Sigmoid colon (tissue), 7 donors: Measurements from ENCODE around the gene MAP1LC3A. TPM values are rescaled to one million over a fixed set of nuclear protein-coding genes. Genes with fewer than 3 reads are reported as not detected.

Experiments used
- DNase-seq: peaks from one replicate; pipeline ENCODE4 v3.0.0-alpha.2; 2019
- H3K27ac ChIP-seq, 4 donors: fragments of 200-600 bp; sonication (generic); one replicate each; pipeline ENCODE4 v1.5.1; 2016 to 2019; ENCODE audit warnings: mild to moderate bottlenecking in 1 of 4
- H3K27me3 ChIP-seq, 3 donors: fragments of 200-600 bp; sonication (generic); one replicate each; pipeline ENCODE4 v1.5.1; 2019; ENCODE audit warnings: mild to moderate bottlenecking in 1 of 3
- H3K36me3 ChIP-seq, 4 donors: fragments of 200-600 bp; sonication (generic); one replicate each; pipeline ENCODE4 v1.5.1; 2016 to 2019
- H3K4me1 ChIP-seq, 4 donors: fragments of 200-600 bp; sonication (generic); one replicate each; pipeline ENCODE4 v1.5.1; 2017 to 2019
- H3K4me3 ChIP-seq, 4 donors: fragments of 200-600 bp; sonication (generic); one replicate each; pipeline ENCODE4 v1.5.1; 2017 to 2019; ENCODE audit warnings: mild to moderate bottlenecking in 2 of 4, moderate library complexity in 1 of 4
- H3K9me3 ChIP-seq, 4 donors: fragments of 200-600 bp in 3 of 4; sonication (generic) in 3 of 4; one replicate each; pipeline versions ENCODE4 v1.5.1 to v1.6.1; 2013 to 2019
- CTCF ChIP-seq, 4 experiments: fragments of 450-650 bp in 3 of 4; fragments of 200-600 bp in 1 of 4; IDR thresholded peaks; one replicate each; pipeline ENCODE4 v1.5.1; 2016 to 2019; ENCODE audit warnings: antibody characterized with exemption in 4 of 4, mild to moderate bottlenecking in 3 of 4, moderate library complexity in 2 of 4
- EP300 ChIP-seq, 4 donors: sonication (generic); formaldehyde crosslinking; IDR thresholded peaks; one replicate each; pipeline ENCODE4 v1.6.1; 2017; ENCODE audit warnings: antibody characterized with exemption in 4 of 4
- POLR2A ChIP-seq, 2 donors: fragments of 450-650 bp; IDR thresholded peaks; one replicate each; pipeline ENCODE4 v1.6.1; 2016; ENCODE audit warnings: antibody characterized with exemption in 2 of 2, mild to moderate bottlenecking in 2 of 2, moderate library complexity in 2 of 2
- POLR2AphosphoS5 ChIP-seq, 4 donors: sonication (generic); formaldehyde crosslinking; IDR thresholded peaks; one replicate each; pipeline ENCODE4 v1.6.1; 2017; ENCODE audit warnings: antibody characterized with exemption in 4 of 4
- WGBS, 2 donors: extraction: QIAGEN DNeasy Blood & Tissue Kit; methylation state at CpG; one replicate each; pipeline ENCODE4 v1.1.7; 2013; 5-methylcytosine and 5-hydroxymethylcytosine counted together
- intact Hi-C: fragments of 100-400 bp; cut with DNase I; formaldehyde crosslinking; loops from one replicate; pipeline ENCODE4 v1.15.1; 2023
- polyA plus RNA-seq, 3 donors: library from polyadenylated mRNA; stranded (reverse); fragments of 200-250 nt; gene quantifications; one replicate each; pipeline ENCODE4 v1.2.3, GENCODE V29; 2013
- total RNA-seq, 4 donors: library from RNA; depleted of rRNA; stranded (reverse); fragments of >200 nt; gene quantifications; one replicate each; pipeline ENCODE4 v1.1.0, GENCODE V29; 2016
- donor health status: healthy with polysubstance abuse.
- donor health status: Bipolar disorder and iron deficiency.
- donor health status: healthy.

MAP1LC3A gene
- total and polyA plus RNA-seq, 7 donors, result 45.5 to 88.1 (median 51.0) TPM

DNA sequence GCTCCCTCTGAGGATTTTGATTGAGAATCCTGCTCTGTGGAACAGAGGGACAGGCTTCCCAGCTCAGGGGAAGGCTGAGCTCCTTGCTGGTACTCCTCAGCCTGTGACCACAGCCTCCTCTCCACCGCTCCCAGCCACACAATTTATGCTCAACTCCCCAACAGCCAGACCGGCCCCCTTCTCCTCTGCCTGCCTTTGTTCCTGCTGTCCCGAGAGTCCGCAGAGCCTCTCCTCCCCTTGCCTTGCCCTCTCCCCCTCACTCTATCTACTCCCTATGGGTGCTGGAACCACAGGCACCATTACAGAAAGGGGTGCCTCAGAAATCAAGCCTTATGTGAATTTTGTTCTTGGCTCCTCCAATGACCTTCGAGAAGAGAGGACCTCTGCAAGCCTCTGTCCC lies 15.9 kb downstream of the MAP1LC3A start:
- H3K4me1 ChIP-seq, result peaks cover 0 to 9% (median 0%) of the 10 kb centered on the region in 4 donors
- H3K9me3 ChIP-seq, result no peaks in the 10 kb centered on the region
- DNase-seq, result no peak
- H3K36me3 ChIP-seq, result peaks cover 5 to 40% (median 10%) of the 10 kb centered on the region in 4 donors
- WGBS, 2 donors, result 97% methylated on average over 5 of the region's 5 CpGs
- H3K4me3 ChIP-seq, result no peak overlapping the region
- intact Hi-C loops, result no loop called here
- TF ChIP-seq POLR2A (IDR thresholded peaks at IDR 0.05), result no peak
- no peak for TF ChIP-seq CTCF (IDR thresholded peaks at IDR 0.05)
- TF ChIP-seq EP300 (IDR thresholded peaks at IDR 0.05), result no peak
- TF ChIP-seq POLR2AphosphoS5 (IDR thresholded peaks at IDR 0.05), result no peak
- no peak overlapping the region for H3K27ac ChIP-seq
- H3K27me3 ChIP-seq, result no peaks in the 10 kb centered on the region

DNA sequence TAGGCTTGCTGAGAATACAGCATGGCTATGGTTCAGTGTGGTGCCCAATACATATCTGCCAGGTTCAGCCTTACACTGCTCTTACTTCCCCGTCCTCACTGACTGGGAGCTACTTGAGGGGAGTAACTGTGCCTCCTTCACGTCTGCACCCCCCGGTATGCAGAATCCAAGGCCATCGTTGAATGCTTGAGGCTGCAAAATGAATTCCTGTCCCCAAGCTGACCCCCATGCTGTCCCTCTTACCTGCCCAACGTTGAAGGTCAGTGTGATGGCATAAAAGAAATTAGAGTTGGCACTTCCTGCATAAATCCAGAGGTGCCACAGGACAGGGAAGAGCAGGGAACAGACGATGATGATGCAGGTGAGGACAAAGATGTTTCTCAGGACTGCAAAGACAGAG lies 16.3 kb downstream of the MAP1LC3A start:
- peaks cover 0 to 10% (median 0%) of the 10 kb centered on the region in 4 donors for H3K4me1 ChIP-seq

GRCh38 chr20:34575271-34575670 lies 16.8 kb downstream of the MAP1LC3A start:
- no peak overlapping the region for H3K4me3 ChIP-seq

More for the DNA sequence above, 16.3 kb downstream of the MAP1LC3A start:
- no peak for DNase-seq
- Histone ChIP-seq H3K4me3 (no peak overlapping the region), H3K36me3 (peaks cover 5 to 38% (median 10%) of the 10 kb centered on the region in 4 donors), H3K27me3 (no peaks in the 10 kb centered on the region), H3K27ac (no peak overlapping the region), H3K9me3 (no peaks in the 10 kb centered on the region)
- WGBS, 2 donors, result 88 to 94% methylated on average over 6 of the region's 6 CpGs
- intact Hi-C loops, result no loop called here
- TF ChIP-seq EP300 (IDR thresholded peaks at IDR 0.05), result no peak
- no peak for TF ChIP-seq POLR2A (IDR thresholded peaks at IDR 0.05)
- TF ChIP-seq CTCF (IDR thresholded peaks at IDR 0.05), result no peak
- no peak for TF ChIP-seq POLR2AphosphoS5 (IDR thresholded peaks at IDR 0.05)

DNA sequence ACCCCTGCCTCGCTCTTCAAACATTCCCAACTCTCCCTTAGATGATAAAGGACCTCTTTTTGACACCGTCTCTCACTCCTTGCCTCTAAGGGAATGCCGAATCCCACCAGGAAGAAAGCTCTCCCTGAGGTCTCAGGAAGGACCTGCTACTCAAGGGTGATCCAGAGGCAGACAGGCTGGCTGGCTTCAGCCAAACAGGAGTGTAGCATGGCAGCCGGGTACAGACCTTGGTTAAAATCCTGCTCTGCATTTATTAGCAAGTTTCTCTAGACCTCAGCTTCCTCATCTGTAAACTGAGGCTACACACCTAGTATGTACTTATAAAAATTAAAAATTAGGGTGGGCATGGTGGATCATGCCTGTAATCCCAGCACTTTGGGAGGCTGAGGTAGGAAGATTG lies 17.2 kb downstream of the MAP1LC3A start:
- intact Hi-C loops, result no loop called here

More at GRCh38 chr20:34575271-34575670, 16.8 kb downstream of the MAP1LC3A start:
- WGBS, 2 donors, result 96 to 98% methylated on average over 5 of the region's 5 CpGs
- intact Hi-C loops, result no loop called here
- H3K9me3 ChIP-seq, result no peaks in the 10 kb centered on the region
- H3K27me3 ChIP-seq, result no peaks in the 10 kb centered on the region
- DNase-seq, result no peak
- H3K4me1 ChIP-seq, result peaks cover 0 to 10% (median 0%) of the 10 kb centered on the region in 4 donors
- H3K36me3 ChIP-seq, result peaks cover 5 to 38% (median 10%) of the 10 kb centered on the region in 4 donors
- no peak overlapping the region for H3K27ac ChIP-seq
- TF ChIP-seq POLR2A (IDR thresholded peaks at IDR 0.05) (no peak), EP300 (IDR thresholded peaks at IDR 0.05) (no peak), POLR2AphosphoS5 (IDR thresholded peaks at IDR 0.05) (no peak), CTCF (IDR thresholded peaks at IDR 0.05) (no peak)

More for the DNA sequence above, 17.2 kb downstream of the MAP1LC3A start:
- Histone ChIP-seq H3K4me3 (no peak overlapping the region), H3K36me3 (peaks cover 5 to 36% (median 11%) of the 10 kb centered on the region in 4 donors), H3K27me3 (no peaks in the 10 kb centered on the region), H3K4me1 (peaks cover 0 to 10% (median 0%) of the 10 kb centered on the region in 4 donors), H3K27ac (no peak overlapping the region), H3K9me3 (no peaks in the 10 kb centered on the region)
- DNase-seq, result no peak
- TF ChIP-seq POLR2AphosphoS5 (IDR thresholded peaks at IDR 0.05) (no peak), EP300 (IDR thresholded peaks at IDR 0.05) (no peak), POLR2A (IDR thresholded peaks at IDR 0.05) (no peak), CTCF (IDR thresholded peaks at IDR 0.05) (no peak)
- 96 to 99% methylated on average over 4 of the region's 4 CpGs for WGBS, 2 donors
